Ishikawa (cell line): ENCODE measurements around the gene SLC39A7.

ENCODE experiments used
- CREB1 ChIP-seq: IDR thresholded peaks from 2 replicates; pipeline ENCODE4 v1.6.1; 2012; ENCODE audit warnings: low read depth
- EGR1 ChIP-seq: IDR thresholded peaks from 2 replicates; pipeline ENCODE4 v1.6.1; 2012
- EP300 ChIP-seq: IDR thresholded peaks from 2 replicates; pipeline ENCODE4 v1.6.1; 2012; ENCODE audit warnings: borderline replicate concordance
- RAD21 ChIP-seq: IDR thresholded peaks from 2 replicates; pipeline ENCODE4 v1.6.1; 2012; ENCODE audit warnings: low read depth
- TAF1 ChIP-seq: IDR thresholded peaks from 2 replicates; pipeline ENCODE4 v1.6.1; 2012; ENCODE audit warnings: low read depth, mild to moderate bottlenecking
- TF ChIP-seq, protein P1 (sequence below): IDR thresholded peaks from 2 replicates; pipeline ENCODE4 v1.6.1; 2012; ENCODE audit warnings: low read depth, mild to moderate bottlenecking

DNA sequence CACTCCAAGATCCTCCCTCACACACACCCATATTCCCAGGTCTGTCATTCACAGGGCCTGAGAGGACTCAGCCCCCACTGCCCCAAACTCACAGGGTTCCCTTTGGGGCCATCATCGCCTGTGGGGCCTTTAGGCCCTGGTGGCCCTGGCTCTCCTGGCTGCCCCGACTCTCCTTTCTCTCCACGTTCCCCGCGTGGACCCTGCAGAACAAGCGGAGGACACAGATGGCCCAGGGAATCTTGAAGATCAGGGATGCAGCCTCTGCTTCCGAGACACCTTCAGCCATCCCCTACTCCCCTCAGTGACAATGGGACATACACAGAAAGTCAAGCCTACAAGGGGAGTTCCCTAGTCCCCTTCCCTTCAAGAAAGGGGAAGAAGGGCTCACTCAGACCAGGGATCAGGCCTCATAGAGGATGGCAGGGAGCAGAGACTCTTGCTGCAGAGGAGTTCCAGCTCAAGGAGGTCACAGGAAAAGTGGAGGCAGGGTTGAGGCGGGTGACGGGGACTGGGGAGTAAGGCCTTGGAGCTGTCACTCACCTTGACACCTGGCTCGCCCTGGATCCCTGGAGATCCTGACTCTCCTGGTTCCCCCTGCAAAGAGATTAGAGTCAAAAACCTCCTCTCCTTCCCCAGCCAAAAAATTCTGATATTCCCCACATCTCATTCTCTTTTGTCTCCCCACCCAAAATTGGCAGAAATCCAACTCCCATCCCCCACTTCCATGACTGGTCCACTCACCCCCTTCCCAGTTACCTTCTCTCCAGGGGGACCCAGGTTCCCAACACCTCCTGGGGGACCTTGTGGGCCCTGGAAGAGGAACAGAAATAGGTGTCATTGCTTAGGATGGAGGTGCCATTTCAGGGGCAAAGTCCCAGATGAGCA lies 31.1 kb upstream of the SLC39A7 start:
- TF ChIP-seq EGR1 (no peak), EP300 (no peak), CREB1 (no peak), RAD21 (no peak), TAF1 (no peak)
- TF ChIP-seq, protein P1, sequence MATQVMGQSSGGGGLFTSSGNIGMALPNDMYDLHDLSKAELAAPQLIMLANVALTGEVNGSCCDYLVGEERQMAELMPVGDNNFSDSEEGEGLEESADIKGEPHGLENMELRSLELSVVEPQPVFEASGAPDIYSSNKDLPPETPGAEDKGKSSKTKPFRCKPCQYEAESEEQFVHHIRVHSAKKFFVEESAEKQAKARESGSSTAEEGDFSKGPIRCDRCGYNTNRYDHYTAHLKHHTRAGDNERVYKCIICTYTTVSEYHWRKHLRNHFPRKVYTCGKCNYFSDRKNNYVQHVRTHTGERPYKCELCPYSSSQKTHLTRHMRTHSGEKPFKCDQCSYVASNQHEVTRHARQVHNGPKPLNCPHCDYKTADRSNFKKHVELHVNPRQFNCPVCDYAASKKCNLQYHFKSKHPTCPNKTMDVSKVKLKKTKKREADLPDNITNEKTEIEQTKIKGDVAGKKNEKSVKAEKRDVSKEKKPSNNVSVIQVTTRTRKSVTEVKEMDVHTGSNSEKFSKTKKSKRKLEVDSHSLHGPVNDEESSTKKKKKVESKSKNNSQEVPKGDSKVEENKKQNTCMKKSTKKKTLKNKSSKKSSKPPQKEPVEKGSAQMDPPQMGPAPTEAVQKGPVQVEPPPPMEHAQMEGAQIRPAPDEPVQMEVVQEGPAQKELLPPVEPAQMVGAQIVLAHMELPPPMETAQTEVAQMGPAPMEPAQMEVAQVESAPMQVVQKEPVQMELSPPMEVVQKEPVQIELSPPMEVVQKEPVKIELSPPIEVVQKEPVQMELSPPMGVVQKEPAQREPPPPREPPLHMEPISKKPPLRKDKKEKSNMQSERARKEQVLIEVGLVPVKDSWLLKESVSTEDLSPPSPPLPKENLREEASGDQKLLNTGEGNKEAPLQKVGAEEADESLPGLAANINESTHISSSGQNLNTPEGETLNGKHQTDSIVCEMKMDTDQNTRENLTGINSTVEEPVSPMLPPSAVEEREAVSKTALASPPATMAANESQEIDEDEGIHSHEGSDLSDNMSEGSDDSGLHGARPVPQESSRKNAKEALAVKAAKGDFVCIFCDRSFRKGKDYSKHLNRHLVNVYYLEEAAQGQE = no peak
